Erythroblast (primary cell): Measurements from ENCODE around the gene LIN9.
"Not testable (repeated sequence)": the region's sequence is repeated elsewhere in the genome, so short reads cannot be mapped to it uniquely, and the experiment has no call there.

Source experiments
- DNase-seq, 2 experiments: peaks; one replicate each; lab custom pipeline; 2025; lab: John Stamatoyannopoulos, UW
- GATA1 ChIP-seq: IDR thresholded peaks from 2 replicates; pipeline ENCODE4 v1.6.1; 2011; ENCODE audit warnings: low read depth, mild to moderate bottlenecking, control low read depth, low read length, moderate library complexity
- POLR2A ChIP-seq: IDR thresholded peaks from 2 replicates; pipeline ENCODE4 v1.6.1; 2011; ENCODE audit warnings: mild to moderate bottlenecking, low read length

Gene LIN9

DNA sequence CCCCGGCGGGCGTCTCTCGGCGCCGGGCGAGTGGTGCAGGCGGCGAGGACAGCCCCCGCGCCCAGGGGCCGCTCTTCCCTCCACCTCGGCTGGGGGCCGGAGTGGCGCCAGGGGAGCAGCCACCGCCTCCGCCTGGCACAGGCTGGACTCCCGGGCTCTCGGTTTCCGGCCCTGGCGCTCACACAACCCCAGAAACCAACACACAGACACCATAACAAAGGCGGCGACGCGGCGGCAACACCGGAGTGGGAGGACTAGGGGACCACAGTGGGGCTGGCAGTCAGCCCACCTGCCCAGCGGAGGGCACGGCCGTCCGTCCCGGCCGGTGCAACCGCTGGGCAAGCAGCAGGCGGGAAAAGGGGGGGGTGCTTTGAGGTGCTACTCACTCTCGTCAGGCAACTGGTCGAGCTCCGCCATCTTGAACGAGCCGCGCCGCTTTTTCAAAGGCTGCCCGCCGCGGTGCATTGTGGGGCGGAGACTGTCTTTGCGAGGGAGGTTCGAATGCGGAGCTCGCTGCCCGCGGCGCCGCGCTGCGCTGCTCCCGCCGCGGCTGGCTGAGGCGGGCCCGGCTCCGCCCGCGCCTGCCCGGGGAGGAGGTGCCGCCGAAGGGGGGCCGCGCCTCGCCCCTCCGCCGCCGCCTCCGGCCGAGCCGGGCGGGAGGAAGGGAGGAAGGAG is at the start of gene LIN9:
Gene LIN9 (minus strand): TSS at position 442 of the 675 bp plus-strand sequence. CDS start 25 bp downstream, at position 417.
- DNase-seq: peak; percentile 94 to 97
- TF ChIP-seq GATA1 (no peak), POLR2A (peak; percentile 91)

- TF ChIP-seq POLR2A (no peak), GATA1 (no peak)
- no peak for DNase-seq
These were observed 48.5 kb upstream of the LIN9 start for GRCh38 chr1:226357416-226357815.

DNA sequence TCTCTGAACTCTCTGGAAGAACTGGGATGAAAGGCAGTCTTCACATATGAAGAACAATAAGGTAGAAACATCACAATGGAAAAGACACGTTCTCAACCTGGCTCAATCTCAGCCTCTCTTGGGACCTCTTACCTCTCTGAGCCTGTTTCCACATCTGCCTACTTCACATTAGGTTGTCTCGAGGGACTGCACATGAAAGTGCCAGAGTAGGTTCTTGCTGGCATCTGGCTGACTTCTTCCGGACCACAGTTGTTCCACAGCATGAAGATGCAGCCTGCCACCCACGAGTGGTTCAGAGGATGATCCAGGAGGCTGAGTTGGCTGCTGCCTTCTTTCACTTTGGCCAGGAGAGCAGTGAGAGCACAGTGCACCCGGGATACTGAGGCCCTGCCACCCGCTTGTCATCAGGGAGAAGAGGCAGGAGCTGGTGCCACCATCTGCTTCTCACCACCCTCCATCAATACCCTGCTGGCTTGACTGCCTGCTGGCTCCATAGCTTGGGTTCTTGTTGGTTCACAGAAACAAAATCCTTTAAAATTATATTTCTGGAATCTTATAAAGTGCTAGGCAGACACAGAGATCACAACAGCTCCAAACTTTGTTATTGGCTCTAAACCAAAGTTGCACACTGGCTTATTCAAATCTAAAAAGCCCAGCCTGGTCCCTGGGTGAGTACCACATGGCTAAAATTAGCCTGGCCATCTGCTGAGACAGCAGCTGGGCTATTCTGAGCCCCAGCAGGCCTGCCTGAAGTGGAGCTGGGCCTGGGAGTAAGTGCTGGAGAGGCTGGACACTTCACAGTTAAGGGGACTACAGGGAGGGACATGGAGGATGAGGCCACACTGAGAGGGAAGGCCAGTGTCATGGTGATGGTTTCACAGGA is 46.9 kb upstream of the LIN9 start:
- TF ChIP-seq POLR2A: no peak
- no peak for TF ChIP-seq GATA1

GRCh38 chr1:226355016-226355415 is 46.1 kb upstream of the LIN9 start:
- no peak for DNase-seq
- TF ChIP-seq GATA1 (no peak), POLR2A (no peak)

More for the DNA sequence above, 46.9 kb upstream of the LIN9 start:
- DNase-seq: no peak

DNA sequence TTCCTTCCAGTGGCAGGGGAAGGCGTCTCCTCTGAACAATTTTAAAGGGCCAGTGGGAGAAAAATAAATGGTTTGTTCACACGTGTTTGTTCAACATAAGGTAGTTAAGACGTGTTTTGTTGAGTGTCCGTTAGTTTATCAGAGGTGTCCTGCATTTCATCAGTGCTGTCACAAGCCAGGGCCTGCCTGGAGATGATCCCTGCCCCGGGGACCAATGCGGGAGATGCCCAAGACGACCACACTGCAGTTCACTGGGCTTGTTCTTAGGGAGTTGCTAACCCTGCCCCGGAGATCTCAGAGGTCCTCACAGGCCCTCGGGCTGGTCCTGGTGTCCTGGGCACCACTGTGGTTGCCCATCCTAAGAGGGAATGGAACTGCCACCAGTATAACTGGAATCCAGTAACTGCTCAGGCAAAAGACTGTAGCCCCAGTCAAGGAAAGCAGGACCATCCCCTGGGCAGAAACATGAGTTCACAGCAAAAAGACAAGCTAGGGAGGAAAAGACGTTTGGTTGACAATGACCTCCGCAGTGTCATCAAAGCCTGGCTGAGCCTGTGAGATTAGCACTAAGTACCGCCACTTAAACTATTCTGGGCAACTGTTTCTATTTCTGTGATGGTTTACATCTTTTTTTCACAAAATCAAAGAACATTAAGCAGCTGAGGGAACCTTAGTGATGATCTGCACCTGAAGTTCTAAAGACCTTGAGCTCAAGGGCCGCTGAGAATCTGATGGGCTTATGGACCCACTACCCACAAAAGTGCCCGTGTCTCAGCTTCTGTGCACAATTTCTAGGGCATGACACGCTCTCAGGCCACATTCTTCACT is 44.9 kb upstream of the LIN9 start:
- TF ChIP-seq POLR2A: no peak
- TF ChIP-seq GATA1: no peak
- DNase-seq: no peak

DNA sequence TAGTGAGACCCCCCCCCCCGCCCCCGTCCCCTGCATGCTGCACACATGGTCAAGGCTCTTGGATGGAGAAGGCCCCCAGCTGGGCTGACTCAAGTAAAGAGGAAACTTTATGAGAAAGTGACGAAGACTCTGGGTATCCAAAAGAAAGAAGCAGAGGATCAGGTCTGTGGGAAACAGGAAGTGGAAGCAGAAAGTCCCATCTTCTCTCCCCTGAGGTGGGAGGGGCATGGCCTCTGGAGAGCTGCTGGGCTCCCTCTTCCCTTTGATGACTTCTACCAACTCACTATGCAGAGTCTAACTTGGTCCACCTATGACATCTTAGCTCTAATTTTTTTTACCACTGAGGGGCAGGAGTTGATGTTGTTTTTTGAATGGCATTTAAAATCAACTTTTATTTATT is 42.7 kb upstream of the LIN9 start:
- TF ChIP-seq GATA1 (no peak), POLR2A (no peak)
- DNase-seq: no peak

- DNase-seq: no peak
- TF ChIP-seq POLR2A (no peak), GATA1 (no peak)
These were observed 41.5 kb upstream of the LIN9 start for GRCh38 chr1:226350519-226350865.

GRCh38 chr1:226349801-226350518 is 41.0 kb upstream of the LIN9 start:
- TF ChIP-seq POLR2A: no peak
- TF ChIP-seq GATA1: no peak
- DNase-seq: peak; percentile 39 to 50

DNA sequence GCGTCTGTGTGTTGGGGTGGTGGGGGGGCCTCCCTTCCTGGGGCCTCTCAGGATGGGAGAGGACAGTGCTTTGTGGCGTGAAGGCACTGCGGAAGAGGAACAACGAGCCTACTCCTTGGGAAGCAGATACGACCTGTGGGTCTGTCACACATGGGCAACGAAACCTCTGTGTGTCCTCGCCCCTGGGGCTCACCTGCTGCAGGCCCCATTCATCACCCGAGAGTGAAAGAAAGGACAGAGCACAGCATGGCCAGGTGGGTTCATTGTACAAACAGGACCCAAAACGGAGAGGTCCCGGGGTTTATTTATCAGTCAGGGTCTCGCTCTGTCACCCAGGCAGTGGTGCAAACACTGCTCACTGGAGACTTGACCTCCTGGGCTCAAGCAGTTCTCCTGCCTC is 40.1 kb upstream of the LIN9 start:
- no peak for TF ChIP-seq POLR2A
- TF ChIP-seq GATA1: no peak

GRCh38 chr1:226344441-226345259 is 35.7 kb upstream of the LIN9 start:
- DNase-seq: no peak
- TF ChIP-seq GATA1 (no peak), POLR2A (no peak)

More for the DNA sequence above, 40.1 kb upstream of the LIN9 start:
- DNase-seq: no peak

DNA sequence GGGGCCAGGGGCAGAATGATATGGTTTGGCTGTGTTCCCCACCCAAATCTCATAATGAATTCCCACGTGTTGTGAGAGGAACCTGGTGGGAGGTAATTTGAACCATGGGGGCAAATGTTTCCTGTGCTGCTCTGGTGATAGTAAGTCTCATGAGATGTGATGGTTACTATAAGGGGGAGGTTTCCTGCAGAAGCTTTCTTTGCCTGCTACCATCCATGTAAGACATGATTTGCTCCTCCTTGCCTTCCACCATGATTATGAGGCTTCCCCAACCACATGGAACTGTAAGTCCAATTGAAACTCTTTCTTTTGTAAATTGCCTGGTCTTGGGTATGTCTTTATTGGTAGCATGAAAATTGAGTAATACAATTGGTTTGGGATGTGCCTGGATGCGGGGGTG is 33.7 kb upstream of the LIN9 start:
- TF ChIP-seq POLR2A (no peak), GATA1 (no peak)

DNA sequence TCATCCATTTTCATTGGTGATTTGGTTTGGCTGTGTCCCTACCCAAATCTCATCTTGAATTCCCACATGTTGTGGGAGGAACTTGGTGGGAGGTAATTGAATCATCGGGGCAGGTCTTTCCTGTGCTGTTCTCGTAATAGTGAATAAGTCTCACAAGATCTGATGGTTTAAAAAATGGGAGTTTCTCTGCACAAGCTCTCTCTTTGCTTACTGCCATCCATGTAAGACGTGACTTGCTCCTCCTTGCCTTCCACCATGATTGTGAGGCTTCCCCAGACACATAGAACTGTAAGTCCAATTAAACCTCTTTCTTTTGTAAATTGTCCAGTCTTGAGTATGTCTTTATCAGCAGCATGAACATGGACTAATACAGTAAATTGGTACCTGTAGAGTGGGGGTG is 31.1 kb upstream of the LIN9 start:
- DNase-seq: not testable (repeated sequence)

More for the DNA sequence above, 33.7 kb upstream of the LIN9 start:
- DNase-seq: no peak
